Fibroblast of the aortic adventitia (primary cell): ENCODE results near the gene SH3BGRL3. TPM values are rescaled to one million over a fixed set of nuclear protein-coding genes. Genes with fewer than 3 reads are reported as not detected.

Experiments used
- DNase-seq: peaks from one replicate; pipeline ENCODE4 v3.0.0-alpha.2; 2010; ENCODE audit warnings: low read depth
- H3K4me3 ChIP-seq: 2 replicates; pipeline ENCODE4 v1.5.1; 2011; ENCODE audit warnings: low read depth, mild to moderate bottlenecking, control low read depth, low read length, moderate library complexity
- CTCF ChIP-seq: IDR thresholded peaks from 2 replicates; pipeline ENCODE4 v1.5.1; 2011; ENCODE audit warnings: mild to moderate bottlenecking, low read length, control low read depth, inconsistent platforms; ENCODE audit not compliant: insufficient read depth
- total RNA-seq: library from RNA; depleted of rRNA; stranded (reverse); fragments of >200 nt; gene quantifications from 2 replicates; pipeline ENCODE4 v1.2.3, GENCODE V29; 2012; ENCODE audit warnings: low replicate concordance

Gene SH3BGRL3
- total RNA-seq, 1 donor, result 114 TPM

- no peak overlapping the region for H3K4me3 ChIP-seq
- no peak for TF ChIP-seq CTCF
- no peak for DNase-seq
Observed at GRCh38 chr1:26277719-26278118, 2.2 kb upstream of the SH3BGRL3 start.

- DNase-seq, result peak; percentile 95
- no peak overlapping the region for H3K4me3 ChIP-seq
- no peak for TF ChIP-seq CTCF
Observed at GRCh38 chr1:26278303-26278702, 1.6 kb upstream of the SH3BGRL3 start.

DNA sequence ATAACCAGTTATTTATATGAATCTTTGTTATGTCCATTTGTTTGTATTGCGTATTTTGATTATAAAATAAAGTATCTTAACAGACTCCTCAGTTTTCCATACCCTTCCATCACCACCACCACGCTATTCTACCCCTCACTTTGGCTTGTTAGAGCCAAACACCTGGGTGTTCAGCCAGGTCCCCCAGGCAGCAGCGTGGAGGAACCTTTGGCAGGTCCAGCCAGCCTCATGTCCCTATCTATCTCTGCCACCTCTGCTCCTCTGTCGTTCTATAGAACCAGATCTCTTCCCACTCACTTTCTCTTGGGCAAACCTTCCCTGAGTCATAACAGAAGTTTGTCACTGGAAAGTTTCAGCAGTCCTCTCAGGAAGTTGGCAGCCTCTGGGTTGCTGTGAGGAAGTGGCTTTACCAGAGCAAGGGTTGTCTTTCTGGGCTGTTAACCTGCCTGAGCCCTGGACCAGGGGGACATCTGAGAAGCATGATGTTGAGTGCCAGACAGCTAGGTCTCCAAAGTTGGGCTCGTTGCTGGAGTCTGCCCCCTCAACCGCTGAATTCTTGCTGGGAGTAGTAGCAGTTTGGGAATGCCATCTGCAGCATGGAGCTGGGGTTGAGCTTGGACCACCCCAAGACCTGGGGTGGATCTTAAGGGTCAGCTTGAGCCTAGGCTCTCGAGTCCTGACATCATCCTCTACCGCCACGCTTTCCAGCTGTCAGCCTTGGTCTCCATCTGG lies 996 bp upstream of the SH3BGRL3 start:
- H3K4me3 ChIP-seq, result peak overlapping the region; percentile 81
- peak; percentile 62 for DNase-seq
- no peak for TF ChIP-seq CTCF

GRCh38 chr1:26280333-26281042 lies 602 bp downstream of the SH3BGRL3 start:
- TF ChIP-seq CTCF, result no peak
- peak overlapping the region; percentile 81 for H3K4me3 ChIP-seq
- no peak for DNase-seq

DNA sequence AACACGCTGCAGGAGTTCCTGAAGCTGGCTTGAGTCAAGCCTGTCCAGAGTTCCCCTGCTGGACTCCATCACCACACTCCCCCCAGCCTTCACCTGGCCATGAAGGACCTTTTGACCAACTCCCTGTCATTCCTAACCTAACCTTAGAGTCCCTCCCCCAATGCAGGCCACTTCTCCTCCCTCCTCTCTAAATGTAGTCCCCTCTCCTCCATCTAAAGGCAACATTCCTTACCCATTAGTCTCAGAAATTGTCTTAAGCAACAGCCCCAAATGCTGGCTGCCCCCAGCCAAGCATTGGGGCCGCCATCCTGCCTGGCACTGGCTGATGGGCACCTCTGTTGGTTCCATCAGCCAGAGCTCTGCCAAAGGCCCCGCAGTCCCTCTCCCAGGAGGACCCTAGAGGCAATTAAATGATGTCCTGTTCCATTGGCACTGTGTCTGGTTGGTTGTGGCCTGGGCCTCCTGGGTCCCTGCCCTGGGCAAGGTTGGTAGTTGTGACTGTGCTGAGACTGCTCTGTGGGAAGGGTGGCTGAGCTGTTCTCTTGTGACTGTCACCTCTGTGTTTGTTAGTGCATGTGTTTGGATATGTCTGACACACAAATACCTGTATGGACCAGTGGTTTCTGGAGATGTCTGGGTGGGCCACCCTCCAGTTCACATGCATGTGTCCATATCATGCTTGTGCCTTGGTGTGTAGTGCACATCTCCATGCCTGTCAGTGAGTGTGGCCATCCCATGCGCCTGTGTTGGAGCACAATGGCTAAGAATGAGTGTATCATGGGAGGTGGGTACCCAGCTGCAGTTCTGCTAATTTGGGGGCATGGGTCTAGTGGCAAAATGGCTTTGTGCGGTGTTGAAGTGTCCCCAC lies 1.4 kb downstream of the SH3BGRL3 start:
- H3K4me3 ChIP-seq, result peak overlapping the region; percentile 81
- no peak for DNase-seq
- no peak for TF ChIP-seq CTCF

- no peak for TF ChIP-seq CTCF
- DNase-seq, result peak; percentile 43
- peak overlapping the region; percentile 81 for H3K4me3 ChIP-seq
Observed at GRCh38 chr1:26281971-26282370, 2.1 kb downstream of the SH3BGRL3 start.
